GM23248 (cell line): ENCODE results near the gene NCEH1.

Experiments
- EZH2 ChIP-seq: fragments of 200-600 bp; sonication (generic); IDR thresholded peaks from 2 replicates; pipeline ENCODE4 v1.6.1; 2018; ENCODE audit warnings: antibody characterized with exemption, mild to moderate bottlenecking; ENCODE audit not compliant: insufficient read depth, poor library complexity, severe bottlenecking
- EZH2phosphoT487 ChIP-seq: fragments of 200-600 bp; sonication (generic); IDR thresholded peaks from 2 replicates; pipeline ENCODE4 v1.6.1; 2018; ENCODE audit warnings: antibody characterized with exemption, moderate library complexity, mild to moderate bottlenecking, low read depth; ENCODE audit not compliant: insufficient read depth

DNA sequence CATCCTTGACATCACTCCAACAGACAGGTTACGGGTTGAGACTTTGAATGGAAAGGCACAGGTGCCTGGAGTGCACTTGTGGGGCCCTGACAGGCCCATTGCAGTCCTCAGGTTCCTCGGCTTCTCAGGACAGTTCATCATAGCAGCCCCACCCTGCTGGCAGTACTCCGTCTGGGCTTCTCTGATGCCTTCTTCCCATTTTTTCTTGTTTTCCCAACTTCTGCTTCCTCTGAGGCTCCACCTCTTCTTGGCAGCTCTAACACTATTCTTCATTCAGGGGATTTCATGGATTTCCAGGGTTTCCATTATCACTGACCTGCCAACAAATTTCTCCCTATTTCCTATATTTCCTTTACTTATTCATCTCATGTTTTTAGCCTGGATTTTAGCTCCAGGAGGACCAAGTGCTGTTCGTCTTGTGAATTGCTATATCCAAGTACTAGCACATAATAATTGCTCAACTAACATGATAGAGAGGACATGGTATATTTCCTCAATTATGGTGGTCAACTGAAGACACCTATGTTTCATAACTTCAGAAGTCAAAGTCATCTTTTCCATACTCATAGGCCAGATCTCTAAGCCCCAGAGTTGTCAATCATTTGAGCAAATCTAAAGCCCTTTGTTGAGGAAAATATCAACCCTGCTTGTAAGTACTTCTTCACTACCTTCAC, 16.2 kb downstream of the NCEH1 start:
- TF ChIP-seq EZH2phosphoT487 = no peak
- TF ChIP-seq EZH2 = no peak
